Central memory CD4-positive, alpha-beta T cell (primary cell): ENCODE measurements around the gene DHX9.
"Not testable (repeated sequence)": the region's sequence is repeated elsewhere in the genome, so short reads cannot be mapped to it uniquely, and the experiment has no call there.

Experiments used
- DNase-seq: peaks from one replicate; pipeline ENCODE4 v3.0.0; 2022

Gene DHX9

DNA sequence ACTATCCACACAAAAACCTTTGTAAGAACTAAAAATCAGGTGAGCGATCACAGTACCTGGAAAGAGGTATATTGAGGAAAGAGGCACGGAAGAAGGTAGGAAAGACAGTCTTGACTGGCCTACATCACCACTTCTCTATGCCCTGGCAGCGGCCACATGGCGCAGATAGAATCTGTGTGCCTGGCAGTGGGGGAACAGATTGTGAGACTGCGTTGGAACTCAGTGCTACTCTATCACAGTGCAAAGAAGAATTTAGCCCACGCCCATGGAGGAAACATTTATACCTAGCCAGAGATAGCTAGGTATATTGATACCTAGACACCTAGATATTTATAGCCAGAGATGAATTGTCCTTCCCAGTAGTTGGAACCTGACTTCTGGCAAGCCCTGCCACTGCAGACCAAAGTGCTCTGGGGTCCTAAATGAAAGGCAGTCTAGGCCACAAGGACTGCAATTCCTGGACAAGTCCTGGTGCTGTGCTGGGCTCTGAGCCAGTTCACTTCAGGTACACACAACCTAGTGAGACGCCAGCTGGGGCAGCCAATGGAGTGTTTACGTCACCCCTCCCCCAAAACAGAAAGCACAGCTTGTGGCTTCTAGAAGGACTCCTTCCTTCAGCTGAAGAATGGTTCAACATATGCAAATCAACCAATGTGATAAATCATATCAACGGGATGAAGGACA, 51.9 kb downstream of the DHX9 start:
- no peak for DNase-seq

DNA sequence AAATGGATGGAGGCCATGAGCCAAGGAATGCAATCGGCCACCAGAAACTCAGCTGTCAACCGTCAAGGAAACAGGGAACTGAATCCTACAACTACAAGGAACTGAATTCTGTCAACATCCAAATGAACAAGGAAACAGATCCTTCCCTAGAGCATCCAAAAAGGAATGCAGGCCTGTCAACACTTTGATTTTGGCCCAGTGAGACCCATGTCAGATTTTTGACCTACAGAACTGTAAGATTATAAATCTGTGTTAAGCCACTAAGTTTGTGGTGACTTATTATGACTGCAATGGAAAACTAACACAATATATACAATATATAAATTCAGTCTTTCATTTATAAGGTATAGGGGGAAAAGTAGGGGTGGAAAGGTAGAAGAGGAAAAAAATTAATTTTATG, 58.5 kb downstream of the DHX9 start:
- DNase-seq = no peak

GRCh38 chr1:182901946-182902345, 62.8 kb downstream of the DHX9 start:
- DNase-seq = not testable (repeated sequence)

DNA sequence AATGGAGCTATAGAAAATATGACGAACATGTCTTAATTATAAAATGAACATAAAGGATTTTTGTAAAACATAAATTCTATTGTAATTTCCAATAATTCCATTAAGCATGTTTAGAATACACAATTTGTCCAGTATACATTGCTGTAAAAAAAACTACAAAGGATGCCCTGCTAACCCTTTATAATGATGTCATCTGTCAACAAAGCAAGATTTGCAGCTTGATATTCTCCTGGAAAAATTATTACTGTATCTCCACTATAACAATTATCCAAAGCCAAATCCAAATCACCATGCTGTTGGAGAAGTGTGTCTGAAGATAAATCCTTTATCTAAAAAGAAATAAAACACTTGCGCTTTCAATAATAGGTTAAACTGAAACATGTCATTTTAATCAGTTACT, 66.2 kb downstream of the DHX9 start:
- no peak for DNase-seq

DNA sequence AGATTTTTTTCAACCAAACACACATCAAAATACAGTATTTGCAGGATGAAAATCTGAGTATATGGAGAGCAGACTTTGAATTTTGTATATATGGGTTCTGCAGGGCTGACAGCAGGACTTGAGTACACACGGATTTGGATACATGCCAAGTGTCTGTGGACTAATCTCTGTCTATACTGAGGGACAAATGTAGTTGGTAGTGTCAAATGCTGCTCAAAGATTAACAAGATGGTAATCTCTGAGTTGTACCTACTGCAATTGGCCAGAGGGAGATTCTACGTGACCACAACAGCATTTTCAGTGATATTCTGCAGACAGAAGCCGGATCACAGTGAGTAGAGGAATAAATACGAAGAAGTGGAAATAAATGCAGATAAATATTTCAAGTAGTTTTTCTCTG, 70.4 kb downstream of the DHX9 start:
- no peak for DNase-seq

DNA sequence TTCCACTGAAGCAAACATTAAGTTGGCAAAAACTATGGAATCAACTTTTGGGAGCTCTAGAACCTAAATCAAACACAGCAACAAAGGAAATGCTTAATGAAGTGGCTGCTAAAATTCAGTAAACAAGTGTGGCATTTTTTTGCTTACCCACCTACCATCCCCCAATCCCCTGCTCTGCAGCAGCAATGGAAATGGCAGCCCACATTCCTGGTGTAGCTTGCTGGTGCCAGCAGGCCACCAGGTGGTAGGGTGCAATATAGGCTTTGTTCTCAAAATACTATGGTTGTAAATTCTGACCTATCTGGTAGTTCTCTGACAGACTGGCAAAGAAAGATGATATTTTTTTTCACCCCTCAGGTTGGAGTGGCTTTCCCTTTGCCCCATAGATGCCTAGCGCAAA, 71.0 kb downstream of the DHX9 start:
- no peak for DNase-seq

GRCh38 chr1:182913401-182913800, 74.3 kb downstream of the DHX9 start:
- no peak for DNase-seq

DNA sequence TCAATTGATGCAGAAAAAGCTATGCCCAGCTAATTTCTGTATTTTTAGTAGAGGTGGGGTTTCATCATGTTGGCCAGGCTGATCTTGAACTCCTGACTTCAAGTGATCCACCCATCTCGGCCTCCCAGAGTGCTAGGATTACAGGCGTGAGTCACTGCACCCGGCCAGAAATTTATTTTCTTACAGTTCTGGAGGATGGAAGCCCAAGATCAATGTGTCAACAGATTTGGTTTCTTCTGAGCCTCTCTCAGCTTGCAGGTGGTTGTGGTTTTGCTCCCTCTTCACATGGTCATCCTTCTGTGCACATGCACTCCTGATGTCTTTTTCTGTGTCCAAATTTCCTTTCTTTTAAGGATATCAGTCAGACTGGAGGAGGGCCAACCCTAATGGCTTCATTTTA, 78.2 kb downstream of the DHX9 start:
- no peak for DNase-seq

DNA sequence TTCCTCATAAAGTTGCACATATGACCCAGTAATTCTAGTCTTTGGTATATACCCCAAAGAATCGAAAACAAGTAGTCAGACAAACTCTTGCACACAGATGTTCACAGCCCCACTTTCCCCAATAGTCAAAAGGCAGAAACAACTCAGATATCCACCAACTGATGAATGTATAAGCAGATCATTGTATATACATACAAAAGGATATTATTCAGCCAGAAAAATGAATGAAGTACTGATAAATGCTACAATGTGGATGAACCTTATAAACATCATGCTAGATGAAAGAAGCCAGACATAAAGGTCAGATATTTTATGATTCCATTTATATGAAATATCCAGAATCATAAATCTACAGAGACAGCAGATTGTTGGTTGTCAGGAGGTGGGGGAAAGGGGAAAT, 86.5 kb downstream of the DHX9 start:
- no peak for DNase-seq

- no peak for DNase-seq
Measured at GRCh38 chr1:182927693-182928433, 88.7 kb downstream of the DHX9 start.

GRCh38 chr1:182930985-182931384, 91.8 kb downstream of the DHX9 start:
- DNase-seq = no peak

GRCh38 chr1:182935716-182936115, 96.6 kb downstream of the DHX9 start:
- no peak for DNase-seq
